KMS-11 (cell line): ENCODE data around the gene CELF2.

Source experiments
- H2AFZ ChIP-seq: fragments of 200-600 bp; sonication (generic); 2 replicates; pipeline ENCODE4 v1.6.1; 2016; ENCODE audit warnings: antibody characterized with exemption, mixed run types, low read depth
- H3K27ac ChIP-seq: fragments of 200-600 bp; sonication (generic); 2 replicates; pipeline ENCODE4 v1.6.1; 2016; ENCODE audit warnings: mild to moderate bottlenecking, mixed run types
- H3K27me3 ChIP-seq: fragments of 200-600 bp; sonication (generic); 2 replicates; pipeline ENCODE4 v1.6.1; 2017; ENCODE audit warnings: mild to moderate bottlenecking, low read depth, mixed run types, moderate library complexity; ENCODE audit not compliant: insufficient read depth
- H3K36me3 ChIP-seq: fragments of 200-600 bp; sonication (generic); 2 replicates; pipeline ENCODE4 v1.6.1; 2017; ENCODE audit warnings: mild to moderate bottlenecking, mixed run types; ENCODE audit not compliant: insufficient read depth
- H3K4me1 ChIP-seq: fragments of 200-600 bp; sonication (generic); 2 replicates; pipeline ENCODE4 v1.6.1; 2016; ENCODE audit warnings: mild to moderate bottlenecking, low read depth, mixed run types; ENCODE audit not compliant: poor library complexity, severe bottlenecking
- H3K4me2 ChIP-seq: fragments of 200-600 bp; sonication (generic); 2 replicates; pipeline ENCODE4 v1.7.0; 2016; ENCODE audit warnings: mild to moderate bottlenecking, mixed run types
- H3K4me3 ChIP-seq: fragments of 200-600 bp; sonication (generic); IDR thresholded peaks from 2 replicates; pipeline ENCODE4 v1.6.1; 2017; ENCODE audit warnings: low read depth, low read length, mixed read lengths; ENCODE audit not compliant: insufficient read depth
- H3K79me2 ChIP-seq: fragments of 200-600 bp; sonication (generic); 2 replicates; pipeline ENCODE4 v1.6.1; 2016; ENCODE audit warnings: low read depth, mixed run types; ENCODE audit not compliant: insufficient read depth
- H3K9ac ChIP-seq: fragments of 200-600 bp; sonication (generic); 2 replicates; pipeline ENCODE4 v1.6.1; 2016; ENCODE audit warnings: mild to moderate bottlenecking, mixed run types
- H4K20me1 ChIP-seq: fragments of 200-600 bp; sonication (generic); 2 replicates; pipeline ENCODE4 v1.6.1; 2016; ENCODE audit warnings: mild to moderate bottlenecking, mixed run types; ENCODE audit not compliant: insufficient read depth
- CTCF ChIP-seq: fragments of 200-600 bp; sonication (generic); conservative IDR thresholded peaks from 2 replicates; pipeline ENCODE4 v1.6.1; 2017; ENCODE audit warnings: low read depth, mild to moderate bottlenecking, antibody characterized with exemption, low read length, moderate library complexity, mixed read lengths

CELF2 gene

GRCh38 chr10:11295492-11295891 is 277.8 kb downstream of the CELF2 start:
- Histone ChIP-seq H4K20me1 (no peaks in the 10 kb centered on the region), H3K79me2 (no peaks in the 10 kb centered on the region), H3K27ac (no peak overlapping the region), H3K4me2 (no peak overlapping the region), H3K4me3 (no peak overlapping the region), H3K27me3 (no peaks in the 10 kb centered on the region), H3K36me3 (no peaks in the 10 kb centered on the region), H3K9ac (no peak overlapping the region), H3K4me1 (no peaks in the 10 kb centered on the region), H2AFZ (no peak overlapping the region)
- TF ChIP-seq CTCF = no peak

- Histone ChIP-seq H4K20me1 (no peaks in the 10 kb centered on the region), H3K27ac (no peak overlapping the region), H3K4me3 (no peak overlapping the region), H3K4me1 (no peaks in the 10 kb centered on the region), H2AFZ (no peak overlapping the region), H3K9ac (no peak overlapping the region), H3K4me2 (no peak overlapping the region), H3K27me3 (no peaks in the 10 kb centered on the region), H3K36me3 (no peaks in the 10 kb centered on the region), H3K79me2 (no peaks in the 10 kb centered on the region)
- TF ChIP-seq CTCF = no peak
Measured at GRCh38 chr10:11297136-11297535, 279.5 kb downstream of the CELF2 start.

- H2AFZ ChIP-seq = no peak overlapping the region
- no peak overlapping the region for H3K4me3 ChIP-seq
- no peaks in the 10 kb centered on the region for H3K4me1 ChIP-seq
- H3K4me2 ChIP-seq = no peak overlapping the region
- no peaks in the 10 kb centered on the region for H4K20me1 ChIP-seq
- no peaks in the 10 kb centered on the region for H3K79me2 ChIP-seq
- H3K27ac ChIP-seq = no peak overlapping the region
- H3K27me3 ChIP-seq = no peaks in the 10 kb centered on the region
- TF ChIP-seq CTCF = no peak
- no peaks in the 10 kb centered on the region for H3K36me3 ChIP-seq
- no peak overlapping the region for H3K9ac ChIP-seq
Measured at GRCh38 chr10:11298116-11298515, 280.4 kb downstream of the CELF2 start.

GRCh38 chr10:11299125-11299524 is 281.5 kb downstream of the CELF2 start:
- H3K79me2 ChIP-seq = no peaks in the 10 kb centered on the region
- H3K9ac ChIP-seq = no peak overlapping the region
- no peak overlapping the region for H3K4me2 ChIP-seq
- no peaks in the 10 kb centered on the region for H4K20me1 ChIP-seq
- H2AFZ ChIP-seq = no peak overlapping the region
- no peak overlapping the region for H3K4me3 ChIP-seq
- no peak for TF ChIP-seq CTCF
- no peaks in the 10 kb centered on the region for H3K4me1 ChIP-seq
- no peak overlapping the region for H3K27ac ChIP-seq
- H3K27me3 ChIP-seq = no peaks in the 10 kb centered on the region
- no peaks in the 10 kb centered on the region for H3K36me3 ChIP-seq

GRCh38 chr10:11300026-11300425 is 282.4 kb downstream of the CELF2 start:
- no peaks in the 10 kb centered on the region for H3K27me3 ChIP-seq
- H3K79me2 ChIP-seq = no peaks in the 10 kb centered on the region
- H3K27ac ChIP-seq = no peak overlapping the region
- H3K36me3 ChIP-seq = no peaks in the 10 kb centered on the region
- H3K9ac ChIP-seq = no peak overlapping the region
- no peak overlapping the region for H3K4me3 ChIP-seq
- no peaks in the 10 kb centered on the region for H4K20me1 ChIP-seq
- no peak overlapping the region for H2AFZ ChIP-seq
- TF ChIP-seq CTCF = no peak
- no peak overlapping the region for H3K4me2 ChIP-seq
- H3K4me1 ChIP-seq = no peaks in the 10 kb centered on the region
